Gastrocnemius medialis (tissue), 4 donors: ENCODE measurements around the gene KRTAP1-1.
"Not testable (repeated sequence)": the region's sequence is repeated elsewhere in the genome, so short reads cannot be mapped to it uniquely, and the experiment has no call there.

Experiments used
- POLR2A ChIP-seq, 2 donors: fragments of 450-650 bp; IDR thresholded peaks; one replicate each; pipeline ENCODE4 v1.6.1; 2017; ENCODE audit warnings: antibody characterized with exemption in 2 of 2, mild to moderate bottlenecking in 2 of 2, moderate library complexity in 2 of 2
- TF ChIP-seq, protein P1 (sequence below), 5 experiments: fragments of 450-650 bp in 3 of 5; fragments of 200-600 bp in 2 of 5; sonication (generic) in 2 of 5; IDR thresholded peaks in 4 of 5; conservative IDR thresholded peaks in 1 of 5; 1 replicate in 4 of 5; 2 replicates in 1 of 5; pipeline ENCODE4 v1.5.1; 2016 to 2019; ENCODE audit warnings: antibody characterized with exemption in 5 of 5, mild to moderate bottlenecking in 3 of 5, moderate library complexity in 3 of 5

GRCh38 chr17:41054556-41054955, 13.3 kb upstream of the KRTAP1-1 start:
- TF ChIP-seq, protein P1, sequence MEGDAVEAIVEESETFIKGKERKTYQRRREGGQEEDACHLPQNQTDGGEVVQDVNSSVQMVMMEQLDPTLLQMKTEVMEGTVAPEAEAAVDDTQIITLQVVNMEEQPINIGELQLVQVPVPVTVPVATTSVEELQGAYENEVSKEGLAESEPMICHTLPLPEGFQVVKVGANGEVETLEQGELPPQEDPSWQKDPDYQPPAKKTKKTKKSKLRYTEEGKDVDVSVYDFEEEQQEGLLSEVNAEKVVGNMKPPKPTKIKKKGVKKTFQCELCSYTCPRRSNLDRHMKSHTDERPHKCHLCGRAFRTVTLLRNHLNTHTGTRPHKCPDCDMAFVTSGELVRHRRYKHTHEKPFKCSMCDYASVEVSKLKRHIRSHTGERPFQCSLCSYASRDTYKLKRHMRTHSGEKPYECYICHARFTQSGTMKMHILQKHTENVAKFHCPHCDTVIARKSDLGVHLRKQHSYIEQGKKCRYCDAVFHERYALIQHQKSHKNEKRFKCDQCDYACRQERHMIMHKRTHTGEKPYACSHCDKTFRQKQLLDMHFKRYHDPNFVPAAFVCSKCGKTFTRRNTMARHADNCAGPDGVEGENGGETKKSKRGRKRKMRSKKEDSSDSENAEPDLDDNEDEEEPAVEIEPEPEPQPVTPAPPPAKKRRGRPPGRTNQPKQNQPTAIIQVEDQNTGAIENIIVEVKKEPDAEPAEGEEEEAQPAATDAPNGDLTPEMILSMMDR (IDR thresholded peaks at IDR 0.05 in 4 of 5, conservative IDR thresholded peaks at IDR 0.05 in 1 of 5) = not testable (repeated sequence)
- TF ChIP-seq POLR2A (IDR thresholded peaks at IDR 0.05) = not testable (repeated sequence)
